ENCODE measurements around the gene AUP1.

AUP1 gene

DNA sequence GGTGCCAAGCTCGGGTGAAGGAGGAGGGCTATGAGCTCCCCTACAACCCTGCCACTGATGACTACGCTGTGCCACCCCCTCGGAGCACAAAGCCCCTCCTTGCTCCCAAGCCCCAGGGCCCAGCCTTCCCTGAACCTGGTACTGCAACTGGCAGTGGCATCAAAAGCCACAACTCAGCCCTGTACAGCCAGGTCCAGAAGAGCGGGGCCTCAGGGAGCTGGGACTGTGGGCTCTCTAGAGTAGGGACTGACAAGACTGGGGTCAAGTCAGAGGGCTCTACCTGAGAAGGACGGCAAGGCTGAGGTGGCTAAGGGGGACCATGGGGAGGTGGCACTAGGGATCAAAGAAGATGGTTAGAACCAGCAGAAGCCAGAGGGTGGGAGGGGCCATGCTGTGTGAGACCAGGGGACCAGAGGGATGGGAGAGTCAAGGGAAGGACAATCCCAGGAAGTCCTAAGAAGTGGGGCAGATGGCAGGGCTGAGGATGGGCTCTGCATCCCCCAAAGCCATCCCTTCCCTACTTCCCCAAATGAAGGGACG, 27.4 kb upstream of the AUP1 start:
- DNase-seq, result no peak

DNA sequence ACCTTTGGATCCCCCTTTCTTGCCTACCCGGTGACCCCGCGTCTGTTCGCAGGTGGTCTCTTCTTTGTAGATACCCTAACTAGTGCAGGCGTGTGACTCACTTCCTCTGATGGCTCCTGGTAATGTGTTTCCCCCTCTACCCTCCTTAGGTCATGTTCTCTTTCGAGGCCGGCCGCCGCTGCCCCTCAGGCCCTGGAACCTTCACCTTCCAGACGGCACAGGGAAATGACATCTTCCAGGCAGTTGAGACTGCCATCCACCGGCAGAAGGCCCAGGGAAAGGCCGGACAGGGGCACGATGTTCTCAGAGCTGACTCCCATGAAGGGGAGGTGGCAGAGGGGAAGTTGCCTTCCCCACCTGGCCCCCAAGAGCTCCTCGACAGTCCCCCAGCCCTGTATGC, 26.7 kb upstream of the AUP1 start:
- no peak for DNase-seq

DNA sequence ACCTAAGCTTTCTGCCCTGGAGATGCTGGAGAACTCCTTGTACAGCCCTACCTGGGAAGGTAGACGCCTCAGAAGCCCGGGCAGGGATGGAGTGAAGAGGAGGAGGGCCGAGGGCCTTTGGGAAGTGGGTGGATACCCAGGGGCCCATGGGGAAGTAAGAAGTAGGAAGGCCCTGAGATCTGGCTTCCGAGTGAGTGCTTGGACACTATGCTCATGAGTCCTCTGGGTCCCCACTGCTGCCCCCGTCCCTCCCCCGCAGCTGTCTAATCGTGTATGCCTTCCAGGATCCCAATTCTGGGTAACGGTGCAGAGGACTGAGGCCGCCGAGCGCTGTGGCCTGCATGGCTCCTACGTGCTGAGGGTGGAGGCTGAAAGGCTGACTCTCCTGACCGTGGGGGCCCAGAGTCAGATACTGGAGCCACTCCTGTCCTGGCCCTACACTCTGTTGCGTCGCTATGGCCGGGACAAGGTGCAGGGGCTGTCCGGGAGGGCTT, 26.2 kb upstream of the AUP1 start:
- peak; percentile 66 for DNase-seq

DNA sequence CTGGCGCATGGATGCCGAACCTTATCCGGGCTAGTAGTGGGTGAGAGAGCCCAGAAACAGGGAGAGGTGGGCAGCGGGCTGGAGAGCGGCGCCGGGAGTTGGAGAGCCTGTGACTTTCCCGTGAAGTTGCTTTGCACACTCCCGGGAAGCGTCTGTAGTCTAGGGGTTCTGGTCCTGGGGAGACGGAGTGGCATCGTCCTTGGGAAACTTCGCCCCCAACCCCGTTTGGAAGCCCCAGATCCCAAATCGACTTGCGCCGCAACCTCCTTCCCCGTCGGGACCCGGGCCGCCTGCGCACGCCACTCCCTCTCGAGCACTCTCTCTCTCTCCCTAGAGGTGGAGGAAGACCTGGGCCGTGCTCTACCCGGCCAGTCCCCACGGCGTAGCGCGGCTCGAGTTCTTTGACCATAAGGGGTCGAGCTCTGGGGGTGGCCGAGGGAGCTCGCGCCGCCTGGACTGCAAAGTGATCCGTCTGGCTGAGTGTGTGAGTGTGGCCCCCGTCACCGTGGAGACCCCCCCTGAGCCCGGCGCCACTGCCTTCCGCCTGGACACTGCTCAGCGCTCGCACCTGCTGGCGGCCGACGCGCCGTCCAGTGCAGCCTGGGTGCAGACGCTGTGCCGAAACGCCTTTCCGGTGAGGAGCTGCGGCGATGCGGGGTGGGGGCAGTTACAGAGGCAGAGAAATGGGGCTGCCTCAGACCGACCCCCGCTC, 25.5 kb upstream of the AUP1 start:
- DNase-seq, result peak; percentile 44

DNA sequence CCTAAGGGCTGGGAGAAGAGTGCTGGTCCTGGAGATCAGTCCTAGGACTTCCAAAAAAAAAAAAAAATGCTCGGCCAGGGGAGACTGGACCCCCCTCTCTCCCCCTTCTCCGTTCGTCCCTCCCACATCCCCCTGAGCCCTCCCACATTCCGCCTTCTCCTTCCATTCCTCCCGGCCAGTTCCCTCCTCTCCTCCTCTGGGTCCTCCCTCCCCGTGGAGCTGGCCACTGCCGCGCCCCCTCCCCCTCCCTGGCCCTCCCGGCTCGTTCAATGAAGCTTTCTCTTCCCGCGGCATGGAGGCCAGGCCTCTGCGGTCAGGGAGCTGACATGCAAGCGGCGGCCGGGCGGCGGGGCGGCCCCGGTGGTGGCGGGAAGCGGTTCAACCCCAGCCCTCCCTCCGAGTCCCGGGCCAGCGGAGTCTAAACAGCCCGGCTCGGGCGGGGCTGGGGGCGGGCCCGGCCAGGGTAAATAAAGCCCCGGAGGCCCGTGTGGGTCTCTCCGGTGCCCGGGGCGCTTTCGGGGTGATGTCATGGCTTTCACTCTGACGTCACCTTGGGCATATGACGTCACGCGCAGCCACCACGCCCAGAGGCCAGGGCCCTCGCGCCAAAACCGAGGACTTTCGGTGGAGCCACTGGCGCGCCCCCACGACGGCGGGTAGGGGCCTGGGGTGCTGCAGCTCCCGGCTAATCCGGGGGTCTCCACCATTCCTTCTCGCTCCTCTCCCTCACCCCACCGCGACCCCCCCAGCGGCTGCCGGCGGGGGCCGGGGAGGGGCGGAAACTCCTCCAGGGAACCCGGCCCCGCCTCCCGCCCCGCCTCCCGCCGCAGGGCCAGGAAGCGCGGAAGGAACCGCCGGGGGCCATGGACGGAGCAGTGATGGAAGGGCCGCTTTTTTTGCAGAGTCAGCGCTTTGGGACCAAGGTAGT, 24.6 kb upstream of the AUP1 start, which contains the start of the genes DOK1 and LOXL3:
Gene DOK1, plus strand, starts transcription at position 829 of the 928 bp plus-strand sequence. Its CDS starts 35 bp downstream, at position 864.
Gene LOXL3, minus strand, starts transcription at position 51 of the 928 bp plus-strand sequence. CDS start 1,308 bp downstream, outside the sequence.
- peak; percentile 89 for DNase-seq

DNA sequence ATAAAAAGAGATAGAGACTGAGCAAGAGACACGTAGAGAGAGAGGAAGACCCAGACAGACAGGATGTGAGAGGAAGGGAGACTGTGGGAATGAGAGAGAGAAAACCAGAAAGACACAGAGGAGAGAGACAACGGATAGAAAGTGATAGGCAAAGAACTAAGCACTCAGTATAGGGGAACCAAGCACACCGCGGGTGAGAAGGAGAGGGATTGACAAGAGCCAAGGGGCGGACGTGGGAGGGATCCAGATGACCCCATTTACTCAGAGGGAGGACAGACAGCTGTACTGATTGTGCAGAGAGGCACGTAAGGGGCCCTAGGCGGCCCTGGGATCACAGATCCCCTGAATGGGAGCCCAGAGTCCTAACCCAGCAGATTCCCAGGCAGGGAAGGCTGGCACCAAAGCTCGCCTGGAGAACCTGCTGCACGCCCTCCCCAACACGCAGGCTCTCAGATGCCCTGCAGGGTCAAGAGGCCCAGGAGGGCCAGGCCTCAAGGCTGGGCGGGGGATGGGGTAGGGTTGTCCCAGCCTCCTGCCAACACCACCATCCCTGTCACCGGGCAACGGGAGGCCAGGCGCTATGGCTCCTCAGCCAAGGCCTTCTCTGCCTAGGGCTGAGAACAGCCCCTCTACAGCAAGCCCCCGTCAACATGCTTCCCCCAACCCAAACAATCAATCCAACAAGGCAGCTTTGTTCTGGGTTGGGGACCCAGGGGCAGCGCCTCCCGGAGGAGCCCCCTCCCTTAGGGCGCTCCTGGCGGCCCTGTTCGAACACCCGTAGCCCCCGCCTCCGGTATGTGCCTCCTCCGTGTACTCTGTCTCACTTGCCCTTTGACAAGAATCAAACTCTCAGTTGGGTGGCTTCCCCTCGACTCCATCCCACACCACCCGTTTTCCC, 23.7 kb upstream of the AUP1 start:
- no peak for DNase-seq

DNA sequence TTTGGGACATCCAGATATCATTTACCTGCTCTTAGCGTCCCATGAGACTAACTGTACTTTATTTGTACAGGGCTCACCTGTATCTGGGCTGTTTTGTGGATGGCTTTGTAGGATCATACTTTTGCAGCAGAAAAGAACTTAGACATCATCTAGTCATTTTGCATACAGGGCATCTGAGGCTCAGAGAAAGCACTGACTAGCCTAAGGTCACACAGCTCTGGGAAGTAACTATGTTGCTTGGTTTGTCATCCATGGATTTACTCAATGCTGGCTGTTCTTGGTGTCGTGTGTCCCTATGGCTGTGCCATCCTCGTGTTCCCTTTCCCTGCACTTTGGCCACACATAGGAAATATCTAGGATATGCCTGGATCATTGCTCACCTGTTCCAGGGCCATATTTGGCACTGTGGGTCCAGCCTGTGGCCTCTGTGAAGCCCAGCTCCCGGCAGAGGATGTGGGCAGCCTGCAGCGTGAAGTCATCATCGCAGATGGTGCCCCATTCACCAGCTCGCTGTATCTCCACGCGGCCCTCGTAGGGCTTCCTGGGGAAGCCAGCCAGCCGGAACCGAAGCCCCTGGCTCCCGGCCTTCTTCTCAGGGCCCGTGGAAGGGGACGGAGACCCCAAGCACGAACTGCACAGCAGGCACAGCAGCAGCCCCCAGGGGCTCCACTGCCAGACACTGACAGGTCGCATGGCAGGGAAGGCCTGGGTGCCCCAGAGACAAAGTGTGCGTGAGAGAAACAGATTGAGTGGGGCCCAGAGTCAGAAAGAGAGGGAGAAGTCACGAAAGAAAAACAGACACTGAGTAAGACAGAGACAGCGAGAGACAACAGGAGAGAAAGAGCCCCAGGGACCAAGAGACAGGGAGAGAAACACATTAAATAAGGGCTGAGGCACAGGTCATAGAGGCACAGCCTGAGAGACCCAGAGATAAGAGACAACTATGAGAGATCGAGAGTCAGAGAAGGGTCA, 22.7 kb upstream of the AUP1 start:
- DNase-seq, result no peak

DNA sequence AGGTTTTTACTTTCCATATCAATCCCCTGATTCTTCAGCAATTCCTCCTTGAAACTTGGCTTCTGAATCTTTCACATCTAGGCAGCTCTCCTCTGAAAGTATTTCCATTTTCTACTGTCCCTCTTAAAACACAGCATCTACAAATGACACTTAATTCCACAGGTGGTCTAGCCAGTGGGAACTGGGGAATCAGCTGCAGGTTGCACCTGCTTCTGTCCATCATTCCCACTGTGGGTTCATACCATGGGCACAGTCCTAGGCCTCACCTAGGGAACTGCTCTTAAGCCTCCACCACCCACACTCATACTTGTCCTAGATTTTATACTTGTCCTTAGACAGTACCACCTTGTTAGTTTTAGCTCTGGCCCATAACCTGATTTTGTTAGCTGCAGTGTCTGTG, 22.0 kb upstream of the AUP1 start:
- DNase-seq, result no peak

DNA sequence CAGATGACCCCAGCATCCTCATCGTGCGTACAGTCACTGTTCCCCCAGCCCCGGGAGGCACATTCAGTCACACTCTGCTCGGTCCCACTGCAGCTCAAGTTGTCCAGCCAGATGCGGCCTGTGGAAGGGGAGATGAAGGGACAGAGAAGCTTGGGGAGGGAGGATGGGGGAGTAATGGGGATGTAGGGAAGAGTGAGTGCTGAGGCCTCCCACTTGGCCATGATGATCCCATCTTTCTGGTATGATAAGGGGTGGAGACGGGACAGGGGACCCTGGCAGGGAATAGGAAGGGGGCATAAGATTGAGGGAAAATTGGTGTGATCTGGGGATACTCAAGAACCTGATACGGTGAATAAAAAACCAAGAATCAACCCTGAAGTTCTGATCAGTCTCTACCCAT, 20.7 kb upstream of the AUP1 start:
- DNase-seq, result no peak

DNA sequence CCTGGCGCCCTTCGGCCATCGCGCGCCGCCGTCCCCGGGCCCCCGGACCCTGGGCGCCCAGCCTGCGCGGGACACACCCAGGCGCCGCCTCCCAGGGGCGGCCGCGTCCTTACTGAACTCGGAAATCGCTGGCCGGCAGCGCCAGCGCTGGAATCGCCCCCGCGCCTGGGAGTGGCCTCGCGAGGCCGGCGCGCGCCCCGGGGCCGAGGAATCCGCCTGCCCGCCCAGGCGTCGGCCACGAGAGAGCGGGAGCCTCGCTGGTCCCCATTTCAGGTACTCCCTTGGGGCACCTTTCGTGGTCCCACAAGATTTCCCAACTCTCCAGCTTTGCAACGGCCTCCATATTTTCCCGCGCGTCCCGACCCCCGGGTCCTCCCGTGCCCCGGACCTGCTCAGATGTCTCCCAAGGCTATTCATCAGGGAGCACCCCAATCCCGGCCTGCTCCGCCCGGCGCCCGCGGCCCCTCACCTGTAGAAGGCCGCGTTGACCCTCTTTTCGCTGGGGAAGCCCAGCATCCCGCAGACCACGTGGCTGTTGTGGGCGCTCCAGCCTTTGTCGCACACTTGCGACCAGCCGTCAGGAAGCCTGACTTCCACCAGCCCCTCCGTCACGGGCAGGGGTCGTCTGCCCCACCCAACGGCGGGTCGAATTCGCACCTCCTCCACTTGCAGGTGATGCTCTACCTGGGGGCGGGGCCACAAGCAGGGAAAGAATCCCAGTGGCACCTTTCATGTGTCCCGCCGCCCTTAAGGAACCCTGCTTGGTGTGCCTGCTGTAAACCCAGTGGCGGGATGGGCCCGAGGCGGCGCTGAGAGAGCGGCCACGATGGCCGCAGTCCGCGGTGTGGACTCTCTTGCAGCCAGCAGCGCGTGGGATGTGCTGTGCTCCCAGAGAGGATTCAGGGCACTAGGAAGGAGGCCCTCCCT, 19.7 kb upstream of the AUP1 start:
- DNase-seq, result peak; percentile 69

DNA sequence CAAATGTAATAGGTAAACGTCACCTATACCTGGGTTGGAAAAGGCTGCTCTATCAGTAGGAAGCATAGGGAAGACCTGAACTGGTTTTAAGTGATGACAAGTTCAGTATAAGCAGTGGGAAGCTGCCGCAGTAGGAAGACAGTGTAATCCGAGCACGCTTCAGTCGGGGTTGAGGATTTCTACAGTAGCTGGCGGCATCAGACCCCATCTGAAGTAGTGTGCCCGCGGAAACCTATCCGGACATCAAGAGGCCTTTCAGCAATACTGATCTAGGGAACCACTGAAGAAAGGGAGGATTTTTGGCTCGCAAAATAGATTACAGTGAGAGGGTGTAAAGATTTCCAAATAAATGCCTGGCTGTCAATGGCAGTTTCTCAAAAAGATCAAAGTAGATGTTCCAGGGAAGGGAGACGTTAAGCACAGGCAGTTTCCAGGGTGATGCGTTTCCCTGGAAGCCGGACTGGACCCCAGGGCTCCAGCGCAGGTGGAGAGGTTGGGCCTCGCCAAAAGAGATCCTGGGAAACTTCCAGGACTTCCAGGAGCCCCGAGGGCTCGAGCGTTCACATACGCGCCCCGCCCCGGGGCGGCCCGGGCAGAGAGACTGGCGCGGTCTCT, 18.9 kb upstream of the AUP1 start:
- DNase-seq, result no peak

DNA sequence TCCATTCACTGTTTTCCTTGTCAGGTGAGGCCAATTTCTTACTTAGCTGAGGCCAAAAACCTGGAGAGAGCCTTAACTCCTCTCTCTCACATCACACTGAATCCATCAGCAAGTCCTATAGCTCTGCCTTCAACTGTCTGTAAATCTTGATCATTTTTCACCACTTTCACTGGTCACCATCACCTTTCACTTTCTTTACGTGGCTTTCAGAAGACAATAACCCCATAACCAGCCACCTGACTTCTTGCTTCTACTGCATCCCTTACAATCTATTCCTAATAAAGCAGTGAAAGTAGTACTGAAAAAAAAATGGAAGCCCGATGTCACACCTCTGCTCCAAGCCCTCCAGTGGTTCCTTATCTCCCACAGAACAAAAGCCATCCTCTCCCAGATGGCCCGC, 16.5 kb upstream of the AUP1 start:
- DNase-seq, result no peak

DNA sequence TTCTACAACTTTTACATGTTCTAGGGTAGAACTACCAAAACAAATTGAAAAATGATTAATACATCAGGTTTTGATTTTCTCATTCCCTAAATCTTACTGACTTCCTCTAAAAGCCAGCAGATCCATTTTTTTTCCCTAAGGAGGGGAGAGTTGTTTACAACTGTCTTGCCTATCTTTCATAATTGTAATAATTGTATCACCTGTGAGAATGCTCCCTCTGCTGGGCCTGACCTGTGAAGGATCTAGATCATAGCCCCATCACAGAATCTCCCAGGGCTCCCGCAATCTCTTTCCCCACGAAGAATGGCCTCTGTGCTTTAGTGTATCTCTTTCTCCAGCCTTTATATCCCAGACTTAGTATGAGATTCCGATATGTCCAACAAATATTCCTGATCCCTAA, 15.1 kb upstream of the AUP1 start:
- DNase-seq, result no peak

DNA sequence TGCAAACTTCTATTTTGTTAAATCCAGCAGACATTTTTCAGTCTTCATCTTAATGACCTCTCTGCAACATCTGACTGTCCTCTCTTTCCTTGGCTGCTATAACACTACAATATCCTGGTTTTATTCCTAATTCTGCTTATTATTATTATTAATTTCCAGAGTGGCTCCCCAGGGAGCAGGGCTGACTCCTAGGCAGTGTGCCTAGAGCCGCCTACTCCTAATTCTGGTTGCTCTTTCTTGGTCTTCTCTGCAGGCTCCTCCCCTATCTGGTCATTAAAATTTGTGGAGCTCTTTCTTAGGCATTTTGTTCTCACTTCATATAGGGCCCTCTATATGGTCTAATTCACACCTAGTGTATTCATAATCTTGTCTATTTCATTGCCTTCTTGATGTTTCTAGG, 13.5 kb upstream of the AUP1 start:
- no peak for DNase-seq

DNA sequence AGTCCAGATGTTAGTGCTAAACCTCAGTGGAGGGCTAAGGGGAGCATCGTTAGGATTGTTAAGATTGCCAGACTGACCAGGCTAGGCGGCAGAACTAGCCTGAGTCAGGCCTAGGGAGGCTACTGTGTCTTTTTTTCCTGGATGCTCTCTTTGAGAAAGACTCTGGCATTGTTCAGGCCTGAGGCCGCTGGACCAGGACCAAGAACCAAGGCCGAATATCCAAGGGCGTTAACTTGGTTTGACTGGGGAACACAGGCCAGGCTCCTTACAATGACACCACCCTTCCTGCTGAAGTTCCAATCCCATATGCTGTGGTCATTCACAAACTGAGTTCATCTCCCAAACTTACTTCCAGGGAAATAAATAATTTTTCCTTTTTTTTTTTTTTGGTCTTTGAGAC, 10.8 kb upstream of the AUP1 start:
- DNase-seq, result no peak

DNA sequence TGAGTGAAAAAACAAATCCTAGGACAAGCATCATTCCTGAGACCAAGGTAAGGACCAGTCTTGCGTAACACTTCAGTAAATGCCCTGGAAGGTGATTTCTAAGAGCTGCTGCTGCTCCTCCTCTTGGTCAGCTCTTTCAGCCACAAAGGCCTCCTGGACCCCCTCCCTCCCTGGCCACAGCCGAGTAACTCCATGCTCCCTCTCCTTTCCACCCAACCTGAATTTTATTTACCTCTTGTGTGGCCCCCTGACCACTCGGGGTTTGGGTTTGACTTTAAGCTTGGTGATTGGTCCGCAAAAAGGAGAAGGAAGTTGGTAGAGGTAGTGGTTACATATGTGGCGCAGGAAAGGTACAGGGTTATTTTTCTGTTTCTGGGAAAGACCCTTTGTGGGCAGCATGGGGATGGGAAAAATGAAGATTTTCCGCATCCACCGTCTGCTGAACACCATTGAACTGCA, 9.4 kb upstream of the AUP1 start:
- no peak for DNase-seq

DNA sequence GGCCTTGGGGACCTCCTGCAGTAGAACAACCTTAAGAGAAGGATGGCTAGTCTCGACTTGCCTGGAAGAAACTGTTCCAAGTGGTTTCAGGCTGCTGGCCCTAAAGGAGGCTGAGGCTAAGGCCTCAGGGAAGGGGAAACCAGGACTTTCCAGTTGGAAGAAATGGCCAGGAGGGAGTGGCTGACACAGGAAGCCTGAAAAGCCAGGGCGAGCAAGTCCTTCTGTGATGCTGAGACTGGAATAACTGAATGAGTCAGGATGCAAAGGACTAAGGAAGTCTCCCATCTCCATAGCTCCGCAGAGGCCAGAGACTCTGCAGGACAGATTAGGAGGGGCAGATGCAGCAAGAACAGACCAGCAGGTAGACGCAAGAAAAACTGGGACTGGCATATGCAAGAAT, 7.6 kb upstream of the AUP1 start:
- DNase-seq, result no peak

DNA sequence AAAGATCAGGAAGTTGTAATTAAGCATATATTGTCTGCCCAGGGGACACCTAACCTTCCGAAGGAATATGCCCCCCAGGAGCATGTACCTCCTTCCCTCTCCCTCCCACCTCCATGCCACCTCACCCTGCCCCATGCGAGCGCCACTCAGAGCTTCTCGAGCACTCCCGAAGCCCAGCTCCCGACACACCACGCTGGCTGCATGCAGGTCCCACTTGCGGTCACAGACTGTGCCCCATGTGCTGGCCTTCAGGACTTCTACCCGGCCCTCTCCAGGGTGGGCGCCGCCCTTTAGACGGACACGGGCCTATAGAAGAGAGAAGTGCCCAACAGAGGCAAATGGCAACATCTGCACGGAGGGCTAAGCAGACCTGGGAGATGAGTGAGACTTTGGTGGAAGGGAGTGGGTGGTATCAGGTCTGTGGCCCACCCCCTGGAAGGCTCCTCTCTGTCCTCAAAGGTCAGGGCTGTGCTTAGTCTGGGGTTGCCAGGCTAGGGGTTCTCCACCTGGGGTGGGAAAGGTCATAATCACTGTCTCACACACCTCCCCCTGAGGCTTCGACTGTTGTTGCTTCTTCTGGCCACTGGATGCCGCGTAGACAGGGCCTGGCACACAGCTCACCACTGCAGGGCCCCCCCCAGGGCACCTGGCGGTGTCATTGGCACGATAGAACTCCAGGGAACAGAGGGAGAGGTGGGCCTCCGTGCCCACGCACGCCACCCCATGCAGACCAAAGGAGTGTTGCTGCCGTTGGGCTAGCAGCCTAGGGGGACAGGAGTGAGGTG, 6.9 kb upstream of the AUP1 start:
- DNase-seq, result no peak
